Loucy (cell line): Measurements from ENCODE around the gene TMPRSS5.
"Not testable (repeated sequence)": the region's sequence is repeated elsewhere in the genome, so short reads cannot be mapped to it uniquely, and the experiment has no call there.

ENCODE experiments used
- H2AFZ ChIP-seq: fragments of 200-600 bp; sonication (generic); 2 replicates; pipeline ENCODE4 v1.6.0; 2016; ENCODE audit warnings: antibody characterized with exemption, mild to moderate bottlenecking, low read length, moderate library complexity
- H3F3A ChIP-seq: fragments of 200-600 bp; 2 replicates; pipeline ENCODE4 v1.6.0; 2016; ENCODE audit warnings: antibody characterized with exemption, low read depth, mild to moderate bottlenecking
- H3K27me3 ChIP-seq: fragments of 200-600 bp; sonication (generic); 2 replicates; pipeline ENCODE4 v1.6.1; 2014; ENCODE audit warnings: low read length, mild to moderate bottlenecking; ENCODE audit not compliant: insufficient read depth, poor library complexity, severe bottlenecking
- H3K36me3 ChIP-seq: fragments of 200-600 bp; sonication (generic); 2 replicates; pipeline ENCODE4 v1.6.1; 2016; ENCODE audit warnings: low read length; ENCODE audit not compliant: insufficient read depth
- H3K4me1 ChIP-seq: fragments of 200-600 bp; sonication (generic); 2 replicates; pipeline ENCODE4 v1.5.1; 2014; ENCODE audit warnings: low read length, mild to moderate bottlenecking; ENCODE audit not compliant: insufficient read depth, poor library complexity, severe bottlenecking
- H3K4me2 ChIP-seq: fragments of 200-600 bp; sonication (generic); 2 replicates; pipeline ENCODE4 v1.6.0; 2014; ENCODE audit warnings: antibody characterized with exemption, low read length, low read depth, mild to moderate bottlenecking; ENCODE audit not compliant: poor library complexity, severe bottlenecking
- H3K4me3 ChIP-seq: fragments of 200-600 bp; sonication (generic); 2 replicates; pipeline ENCODE4 v1.5.1; 2014; ENCODE audit warnings: low read length, mild to moderate bottlenecking, mixed read lengths; ENCODE audit not compliant: poor library complexity, severe bottlenecking
- H3K79me2 ChIP-seq: fragments of 200-600 bp; sonication (generic); 2 replicates; pipeline ENCODE4 v1.6.1; 2014; ENCODE audit warnings: low read length; ENCODE audit not compliant: insufficient read depth
- H3K9ac ChIP-seq: fragments of 200-600 bp; sonication (generic); 2 replicates; pipeline ENCODE4 v1.6.0; 2014; ENCODE audit warnings: mild to moderate bottlenecking, low read depth, low read length, moderate library complexity; ENCODE audit not compliant: poor library complexity, severe bottlenecking
- H3K9me2 ChIP-seq: fragments of 200-600 bp; sonication (generic); replicated peaks from 2 replicates; pipeline ENCODE4 v1.6.1; 2016; ENCODE audit warnings: low read depth, low read length, mixed read lengths
- H3K9me3 ChIP-seq: fragments of 200-600 bp; sonication (generic); 2 replicates; pipeline ENCODE4 v1.6.1; 2014; ENCODE audit warnings: mild to moderate bottlenecking, antibody characterized with exemption, low read length, low read depth; ENCODE audit not compliant: insufficient read depth
- H4K20me1 ChIP-seq: fragments of 200-600 bp; sonication (generic); 2 replicates; pipeline ENCODE4 v1.6.0; 2014; ENCODE audit warnings: antibody characterized with exemption, low read length, mild to moderate bottlenecking; ENCODE audit not compliant: insufficient read depth, poor library complexity, severe bottlenecking
- EZH2phosphoT487 ChIP-seq: fragments of 200-600 bp; IDR thresholded peaks from 2 replicates; pipeline ENCODE4 v1.6.1; 2018; ENCODE audit warnings: antibody characterized with exemption, mild to moderate bottlenecking, moderate library complexity, borderline replicate concordance
- TF ChIP-seq, protein P1 (sequence below): fragments of 200-600 bp; sonication (generic); conservative IDR thresholded peaks from 2 replicates; pipeline ENCODE4 v1.5.1; 2014; ENCODE audit warnings: mild to moderate bottlenecking, antibody characterized with exemption, low read length

Gene TMPRSS5

DNA sequence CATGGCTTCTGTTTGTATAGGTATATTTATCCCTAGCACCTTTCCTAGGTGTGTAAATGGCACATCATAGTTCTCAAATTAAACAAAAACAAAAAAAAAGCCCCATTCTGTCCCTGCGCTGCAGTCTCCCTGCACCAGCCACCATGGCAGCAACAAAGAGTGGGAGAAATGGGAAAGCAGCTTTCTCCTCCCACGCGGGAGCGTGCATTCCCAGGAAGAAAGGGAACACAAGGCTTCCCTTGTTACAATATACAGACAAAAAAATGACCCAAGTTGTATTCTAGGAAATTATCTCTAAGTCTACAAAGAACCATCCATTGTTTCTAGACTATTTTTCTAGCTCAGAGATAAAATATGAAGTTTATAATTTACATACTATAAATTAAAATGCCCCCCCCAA, 16.1 kb upstream of the TMPRSS5 start:
- no peak overlapping the region for H2AFZ ChIP-seq
- no peaks in the 10 kb centered on the region for H3K4me1 ChIP-seq
- no peaks in the 10 kb centered on the region for H3K9me3 ChIP-seq
- no peak overlapping the region for H3K9ac ChIP-seq
- H3K27me3 ChIP-seq: no peaks in the 10 kb centered on the region
- no peaks in the 10 kb centered on the region for H4K20me1 ChIP-seq
- no peaks in the 10 kb centered on the region for H3F3A ChIP-seq
- no peaks in the 10 kb centered on the region for H3K79me2 ChIP-seq
- TF ChIP-seq EZH2phosphoT487: no peak
- TF ChIP-seq, protein P1, sequence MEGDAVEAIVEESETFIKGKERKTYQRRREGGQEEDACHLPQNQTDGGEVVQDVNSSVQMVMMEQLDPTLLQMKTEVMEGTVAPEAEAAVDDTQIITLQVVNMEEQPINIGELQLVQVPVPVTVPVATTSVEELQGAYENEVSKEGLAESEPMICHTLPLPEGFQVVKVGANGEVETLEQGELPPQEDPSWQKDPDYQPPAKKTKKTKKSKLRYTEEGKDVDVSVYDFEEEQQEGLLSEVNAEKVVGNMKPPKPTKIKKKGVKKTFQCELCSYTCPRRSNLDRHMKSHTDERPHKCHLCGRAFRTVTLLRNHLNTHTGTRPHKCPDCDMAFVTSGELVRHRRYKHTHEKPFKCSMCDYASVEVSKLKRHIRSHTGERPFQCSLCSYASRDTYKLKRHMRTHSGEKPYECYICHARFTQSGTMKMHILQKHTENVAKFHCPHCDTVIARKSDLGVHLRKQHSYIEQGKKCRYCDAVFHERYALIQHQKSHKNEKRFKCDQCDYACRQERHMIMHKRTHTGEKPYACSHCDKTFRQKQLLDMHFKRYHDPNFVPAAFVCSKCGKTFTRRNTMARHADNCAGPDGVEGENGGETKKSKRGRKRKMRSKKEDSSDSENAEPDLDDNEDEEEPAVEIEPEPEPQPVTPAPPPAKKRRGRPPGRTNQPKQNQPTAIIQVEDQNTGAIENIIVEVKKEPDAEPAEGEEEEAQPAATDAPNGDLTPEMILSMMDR: no peak
- no peaks in the 10 kb centered on the region for H3K9me2 ChIP-seq
- no peak overlapping the region for H3K4me2 ChIP-seq
- H3K36me3 ChIP-seq: no peaks in the 10 kb centered on the region
- no peak overlapping the region for H3K4me3 ChIP-seq

DNA sequence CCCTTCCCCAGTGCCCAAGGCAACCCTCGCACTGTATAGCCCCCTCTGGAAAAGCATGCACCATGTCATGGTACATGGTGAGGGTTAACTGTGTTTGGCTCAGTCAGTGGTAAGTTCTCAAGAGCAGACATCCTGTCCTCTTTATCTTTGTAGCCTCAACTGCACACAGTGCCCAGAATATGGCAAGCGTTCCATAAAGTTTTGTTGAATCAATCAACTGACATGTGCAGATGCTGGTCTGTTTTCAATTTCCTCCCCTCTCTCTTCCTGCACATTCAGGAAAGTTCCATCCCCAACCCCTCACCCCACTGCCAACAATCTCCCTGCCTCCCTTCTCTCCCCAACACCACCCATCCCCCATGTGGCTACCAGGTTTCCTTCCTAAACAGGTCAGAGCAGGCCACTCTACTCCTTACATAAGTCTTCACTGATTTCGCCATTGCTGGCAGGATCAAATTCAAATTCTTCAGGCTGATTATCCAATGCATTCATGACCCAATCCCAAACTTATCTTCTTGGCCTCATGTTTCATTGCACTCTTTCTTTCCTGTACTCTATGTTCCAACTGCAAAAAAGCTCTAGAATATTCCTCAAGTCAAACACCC, 15.5 kb upstream of the TMPRSS5 start:
- Histone ChIP-seq H3K4me1 (no peaks in the 10 kb centered on the region), H3K36me3 (no peaks in the 10 kb centered on the region), H3K27me3 (no peaks in the 10 kb centered on the region), H3K79me2 (no peaks in the 10 kb centered on the region), H3K9me3 (no peaks in the 10 kb centered on the region), H3K4me2 (no peak overlapping the region), H3K9me2 (no peaks in the 10 kb centered on the region), H3K9ac (no peak overlapping the region), H3K4me3 (no peak overlapping the region), H3F3A (no peaks in the 10 kb centered on the region), H2AFZ (no peak overlapping the region), H4K20me1 (no peaks in the 10 kb centered on the region)
- TF ChIP-seq, protein P1: no peak
- TF ChIP-seq EZH2phosphoT487: no peak

DNA sequence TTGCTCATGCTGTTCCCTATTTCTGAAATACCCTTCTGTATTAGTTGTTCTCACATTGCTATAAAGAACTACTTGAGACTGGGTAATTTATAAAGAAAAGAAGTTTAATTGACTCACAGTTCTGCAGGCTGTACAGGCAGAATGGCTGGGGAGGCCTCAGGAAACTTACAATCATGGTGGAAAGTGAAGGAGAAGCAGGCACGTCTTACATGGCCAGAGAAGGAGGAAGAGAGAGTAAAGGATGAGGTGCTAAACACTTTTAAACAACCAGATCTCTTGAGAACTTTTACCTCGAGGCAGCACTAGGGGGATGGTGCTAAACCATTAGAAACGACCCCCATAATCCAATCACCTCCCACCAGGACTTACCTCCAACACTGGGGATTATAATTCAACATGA, 14.4 kb upstream of the TMPRSS5 start:
- not testable (repeated sequence) for H2AFZ ChIP-seq, H3K9ac ChIP-seq, H3K4me1 ChIP-seq, H3K4me2 ChIP-seq, H3K79me2 ChIP-seq, H3K9me3 ChIP-seq, H4K20me1 ChIP-seq, H3K36me3 ChIP-seq, H3K4me3 ChIP-seq, H3K27me3 ChIP-seq, H3K9me2 ChIP-seq, H3F3A ChIP-seq

DNA sequence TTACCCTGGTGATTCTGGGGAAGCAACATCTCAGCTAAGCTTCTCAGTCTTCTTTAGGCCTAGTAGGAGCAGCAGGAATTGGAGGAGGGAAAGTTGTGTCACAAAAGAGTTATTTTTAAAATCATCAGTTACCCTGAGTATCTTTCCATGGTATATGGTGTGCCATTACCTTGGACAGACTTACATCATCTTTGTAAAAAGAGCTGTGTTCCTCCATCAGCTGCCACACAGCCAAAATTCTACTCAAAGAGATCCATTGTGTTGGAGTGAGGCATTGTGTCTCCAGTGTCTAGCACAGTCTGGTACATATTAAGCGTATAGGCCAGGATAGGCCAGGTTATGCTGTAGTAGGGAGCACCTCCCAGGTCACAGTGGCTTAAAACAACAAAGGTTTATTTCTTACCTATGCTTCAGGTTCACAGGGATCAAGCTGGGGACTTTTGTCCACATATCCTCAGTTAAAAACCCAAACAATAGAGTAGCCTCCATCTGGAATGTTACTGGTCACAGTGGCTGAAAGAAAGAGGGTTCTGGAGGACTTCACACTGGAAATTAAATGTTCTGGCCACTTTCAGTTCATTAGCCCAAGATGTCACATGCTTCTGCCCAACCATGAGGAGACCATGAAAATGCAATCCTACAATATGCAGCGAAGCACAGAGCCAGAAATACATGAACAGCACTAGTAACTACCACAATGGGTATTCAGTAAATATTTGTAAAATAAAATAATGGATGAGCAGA, 9.9 kb upstream of the TMPRSS5 start:
- no peaks in the 10 kb centered on the region for H3K27me3 ChIP-seq
- H3K9me3 ChIP-seq: no peaks in the 10 kb centered on the region
- no peaks in the 10 kb centered on the region for H3K4me1 ChIP-seq
- H3K9me2 ChIP-seq: no peaks in the 10 kb centered on the region
- no peaks in the 10 kb centered on the region for H3K36me3 ChIP-seq
- TF ChIP-seq EZH2phosphoT487: no peak
- TF ChIP-seq, protein P1: no peak
- H2AFZ ChIP-seq: no peak overlapping the region
- H4K20me1 ChIP-seq: no peaks in the 10 kb centered on the region
- no peak overlapping the region for H3K9ac ChIP-seq
- H3K4me2 ChIP-seq: no peak overlapping the region
- no peaks in the 10 kb centered on the region for H3F3A ChIP-seq
- no peaks in the 10 kb centered on the region for H3K79me2 ChIP-seq
- H3K4me3 ChIP-seq: no peak overlapping the region
